Globus pallidus (tissue), 1 donor: ENCODE data around the gene SLC9A9.
"Not testable (repeated sequence)": the region's sequence is repeated elsewhere in the genome, so short reads cannot be mapped to it uniquely, and the experiment has no call there.

Experiments used
- DNase-seq: peaks from one replicate; pipeline ENCODE4 v3.0.0-alpha.2; 2015; ENCODE audit warnings: low spot score

SLC9A9 gene

GRCh38 chr3:143450632-143451031 lies 397.6 kb downstream of the SLC9A9 start:
- DNase-seq = no peak

- DNase-seq = no peak
Measured at GRCh38 chr3:143447491-143447890, 400.8 kb downstream of the SLC9A9 start.

- DNase-seq = no peak
Measured at GRCh38 chr3:143445118-143445517, 403.1 kb downstream of the SLC9A9 start.

- no peak for DNase-seq
Measured at GRCh38 chr3:143443851-143444331, 404.4 kb downstream of the SLC9A9 start.

- DNase-seq = no peak
Measured at GRCh38 chr3:143442814-143443447, 405.3 kb downstream of the SLC9A9 start.

GRCh38 chr3:143441516-143442171 lies 406.6 kb downstream of the SLC9A9 start:
- no peak for DNase-seq

- no peak for DNase-seq
Measured at GRCh38 chr3:143439817-143440216, 408.5 kb downstream of the SLC9A9 start.

GRCh38 chr3:143437405-143437804 lies 410.9 kb downstream of the SLC9A9 start:
- no peak for DNase-seq

GRCh38 chr3:143436231-143436930 lies 411.9 kb downstream of the SLC9A9 start:
- no peak for DNase-seq

- no peak for DNase-seq
Measured at GRCh38 chr3:143433787-143434378, 414.4 kb downstream of the SLC9A9 start.

- not testable (repeated sequence) for DNase-seq
Measured at GRCh38 chr3:143431298-143431697, 417.0 kb downstream of the SLC9A9 start.

- DNase-seq = no peak
Measured at GRCh38 chr3:143430568-143430967, 417.7 kb downstream of the SLC9A9 start.

GRCh38 chr3:143429628-143430514 lies 418.4 kb downstream of the SLC9A9 start:
- DNase-seq = no peak

GRCh38 chr3:143428294-143428693 lies 420.0 kb downstream of the SLC9A9 start:
- DNase-seq = no peak

- DNase-seq = no peak
Measured at GRCh38 chr3:143427631-143428030, 420.6 kb downstream of the SLC9A9 start.

GRCh38 chr3:143424874-143425273 lies 423.4 kb downstream of the SLC9A9 start:
- no peak for DNase-seq

- no peak for DNase-seq
Measured at GRCh38 chr3:143421556-143421955, 426.7 kb downstream of the SLC9A9 start.

- no peak for DNase-seq
Measured at GRCh38 chr3:143419611-143420010, 428.7 kb downstream of the SLC9A9 start.

GRCh38 chr3:143418391-143418790 lies 429.9 kb downstream of the SLC9A9 start:
- DNase-seq = peak; percentile 16

GRCh38 chr3:143416229-143416628 lies 432.0 kb downstream of the SLC9A9 start:
- DNase-seq = no peak

- no peak for DNase-seq
Measured at GRCh38 chr3:143414571-143415253, 433.6 kb downstream of the SLC9A9 start.
